CD4-positive, alpha-beta T cell treated with Interleukin-17A for 1 hour (primary cell): Measurements from ENCODE around the gene USP47.

Source experiments
- DNase-seq: peaks from one replicate; pipeline ENCODE4 v3.0.0-alpha.2; 2020

USP47 gene

DNA sequence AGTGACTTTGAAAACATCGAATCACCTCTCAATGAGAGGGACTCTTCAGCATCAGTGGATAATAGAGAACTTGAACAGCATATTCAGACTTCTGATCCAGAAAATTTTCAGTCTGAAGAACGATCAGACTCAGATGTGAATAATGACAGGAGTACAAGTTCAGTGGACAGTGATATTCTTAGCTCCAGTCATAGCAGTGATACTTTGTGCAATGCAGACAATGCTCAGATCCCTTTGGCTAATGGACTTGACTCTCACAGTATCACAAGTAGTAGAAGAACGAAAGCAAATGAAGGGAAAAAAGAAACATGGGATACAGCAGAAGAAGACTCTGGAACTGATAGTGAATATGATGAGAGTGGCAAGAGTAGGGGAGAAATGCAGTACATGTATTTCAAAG lies 100.9 kb downstream of the USP47 start:
- DNase-seq = no peak

DNA sequence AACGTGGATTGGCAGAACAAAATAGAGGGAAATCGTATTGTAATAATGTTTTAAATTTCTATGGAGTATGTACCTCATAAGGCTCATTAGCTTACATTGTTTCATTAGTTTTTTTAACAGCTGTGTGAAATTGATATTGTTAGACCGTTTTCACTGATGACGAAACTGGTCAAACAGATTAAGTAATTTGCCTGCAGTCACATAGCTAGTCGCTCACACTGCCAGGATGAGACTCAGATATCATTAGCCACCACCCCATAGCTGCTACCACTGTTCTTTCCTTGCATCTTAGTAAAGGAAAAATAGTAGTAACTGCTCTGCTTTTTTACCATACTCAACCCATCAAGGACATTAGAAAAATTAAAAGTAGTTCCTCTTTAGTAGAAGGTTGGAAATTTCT lies 102.7 kb downstream of the USP47 start:
- DNase-seq = no peak

DNA sequence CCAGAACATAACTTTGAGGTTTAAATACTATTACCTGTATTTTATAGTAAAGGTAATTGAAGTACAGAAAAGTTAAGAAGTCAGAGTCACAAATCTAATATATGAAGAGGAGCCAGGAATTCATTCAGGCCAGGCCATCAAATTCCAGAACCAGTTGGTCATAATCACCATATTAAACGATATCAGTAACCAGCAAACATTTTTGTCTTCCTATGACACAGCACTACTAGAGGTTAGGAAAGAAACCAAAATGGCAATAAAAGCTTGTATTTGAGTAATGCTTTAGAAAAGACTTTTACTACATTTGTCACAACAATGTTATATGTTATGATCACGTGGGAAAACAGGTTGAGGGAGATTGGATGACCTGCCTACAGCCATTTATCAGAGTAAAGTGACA lies 104.4 kb downstream of the USP47 start:
- DNase-seq = no peak

DNA sequence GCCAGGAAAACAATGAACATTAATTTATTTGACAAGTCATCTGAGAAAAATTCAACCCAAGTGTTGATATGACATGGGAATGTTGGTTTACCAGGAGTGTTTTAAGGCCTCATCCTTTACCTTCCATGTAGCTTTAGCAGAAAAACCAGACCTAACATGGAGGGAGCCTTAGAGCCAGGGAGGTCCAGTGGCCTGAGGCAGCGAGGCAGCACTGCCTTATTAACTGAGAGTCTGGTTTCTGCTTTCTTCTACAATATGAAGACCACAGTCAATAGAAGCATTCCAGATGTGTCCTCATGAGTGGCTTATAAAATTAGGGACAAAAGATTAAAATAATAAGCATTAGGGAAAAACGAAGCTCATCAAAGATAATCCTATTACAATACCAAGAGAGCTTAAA lies 105.1 kb downstream of the USP47 start:
- no peak for DNase-seq

DNA sequence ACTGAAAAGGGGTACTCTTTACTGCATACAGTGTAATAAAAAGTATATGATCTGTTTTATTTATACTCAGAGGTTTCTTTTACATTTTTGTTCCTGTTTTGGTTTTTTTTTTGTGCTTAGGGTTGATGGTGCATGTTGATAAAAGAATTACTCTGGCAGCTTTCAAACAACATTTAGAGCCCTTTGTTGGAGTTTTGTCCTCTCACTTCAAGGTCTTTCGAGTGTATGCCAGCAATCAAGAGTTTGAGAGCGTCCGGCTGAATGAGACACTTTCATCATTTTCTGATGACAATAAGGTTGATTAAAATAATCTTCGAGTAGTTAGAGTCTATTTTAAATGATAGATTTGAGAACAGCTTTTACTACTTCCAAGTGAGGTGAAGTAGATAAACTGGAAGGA lies 106.1 kb downstream of the USP47 start:
- DNase-seq = no peak

DNA sequence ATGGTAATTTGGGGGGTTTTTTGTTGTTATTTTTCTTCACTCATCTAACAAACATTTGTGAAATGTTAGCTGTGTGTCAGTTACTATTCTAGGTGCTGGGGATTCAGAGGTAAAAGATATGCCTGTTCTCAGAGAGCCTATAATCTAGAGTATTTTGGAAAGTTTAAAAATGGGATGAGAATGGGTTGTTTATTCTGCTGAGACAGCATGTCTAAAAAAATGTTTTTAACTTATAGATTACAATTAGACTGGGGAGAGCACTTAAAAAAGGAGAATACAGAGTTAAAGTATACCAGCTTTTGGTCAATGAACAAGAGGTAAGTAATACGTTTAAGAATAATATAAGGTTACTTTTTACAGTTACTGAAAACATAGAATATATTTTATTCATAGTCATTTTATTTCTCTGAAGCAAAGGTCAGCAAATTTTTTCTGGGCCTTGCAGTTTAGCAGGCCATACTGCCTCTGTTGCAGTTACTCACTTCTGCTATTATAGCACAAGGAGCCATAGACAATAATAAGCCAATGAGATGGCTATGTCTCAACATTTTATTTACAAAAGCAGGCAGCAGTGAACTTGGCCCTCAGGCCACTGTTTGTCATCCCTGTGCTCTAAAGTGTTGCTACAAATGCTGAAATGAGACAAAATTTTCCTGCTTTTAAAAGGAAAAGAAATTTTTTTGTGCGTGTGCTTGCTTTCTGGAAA lies 106.6 kb downstream of the USP47 start:
- DNase-seq = no peak

DNA sequence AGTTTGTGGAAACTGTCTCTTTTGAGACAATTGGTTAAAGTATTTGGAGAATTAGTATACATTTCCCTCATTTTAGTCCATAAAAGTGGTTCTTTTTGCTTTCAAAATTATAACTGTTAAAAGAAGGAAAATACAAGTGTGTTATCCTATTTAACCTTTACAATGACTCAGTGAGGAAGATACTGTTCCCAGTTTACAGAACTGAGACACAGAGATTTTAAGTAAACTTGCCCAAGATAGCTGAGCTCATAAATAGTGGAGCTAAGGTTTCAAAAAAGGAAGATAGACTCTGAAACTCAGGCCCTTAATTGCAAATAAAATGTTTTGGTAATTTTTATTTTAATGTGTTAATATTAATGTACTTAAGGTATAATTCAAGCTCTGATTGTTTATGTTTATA lies 107.7 kb downstream of the USP47 start:
- DNase-seq = no peak

DNA sequence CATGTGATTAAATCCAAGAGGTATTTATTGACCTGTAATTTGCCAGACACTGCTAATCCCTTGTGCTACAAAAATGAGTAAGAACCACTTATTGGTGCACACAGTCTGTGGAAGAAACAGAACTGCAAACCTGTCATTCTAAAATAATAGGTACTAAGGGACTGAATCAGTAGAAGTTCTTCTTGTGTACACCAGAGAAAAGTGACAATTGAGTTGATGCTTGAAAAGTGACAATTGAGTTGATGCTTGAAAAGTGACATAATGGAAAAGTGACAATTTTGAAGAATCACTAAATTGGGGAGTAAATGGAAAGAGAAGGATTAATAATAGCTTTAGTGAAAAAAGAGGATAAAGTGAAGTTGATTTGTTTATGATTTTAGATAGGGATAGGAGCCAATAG lies 110.3 kb downstream of the USP47 start:
- no peak for DNase-seq

DNA sequence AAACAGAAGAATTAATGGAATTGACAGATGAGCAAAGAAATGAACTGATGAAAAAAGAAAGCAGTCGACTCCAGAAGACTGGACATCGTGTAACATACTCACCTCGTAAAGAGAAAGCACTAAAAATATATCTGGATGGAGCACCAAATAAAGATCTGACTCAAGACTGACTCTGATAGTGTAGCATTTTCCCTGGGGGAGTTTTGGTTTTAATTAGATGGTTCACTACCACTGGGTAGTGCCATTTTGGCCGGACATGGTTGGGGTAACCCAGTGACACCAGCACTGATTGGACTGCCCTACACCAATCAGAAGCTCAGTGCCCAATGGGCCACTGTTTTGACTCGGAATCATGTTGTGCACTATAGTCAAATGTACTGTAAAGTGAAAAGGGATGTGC lies 114.2 kb downstream of the USP47 start:
- DNase-seq = no peak

DNA sequence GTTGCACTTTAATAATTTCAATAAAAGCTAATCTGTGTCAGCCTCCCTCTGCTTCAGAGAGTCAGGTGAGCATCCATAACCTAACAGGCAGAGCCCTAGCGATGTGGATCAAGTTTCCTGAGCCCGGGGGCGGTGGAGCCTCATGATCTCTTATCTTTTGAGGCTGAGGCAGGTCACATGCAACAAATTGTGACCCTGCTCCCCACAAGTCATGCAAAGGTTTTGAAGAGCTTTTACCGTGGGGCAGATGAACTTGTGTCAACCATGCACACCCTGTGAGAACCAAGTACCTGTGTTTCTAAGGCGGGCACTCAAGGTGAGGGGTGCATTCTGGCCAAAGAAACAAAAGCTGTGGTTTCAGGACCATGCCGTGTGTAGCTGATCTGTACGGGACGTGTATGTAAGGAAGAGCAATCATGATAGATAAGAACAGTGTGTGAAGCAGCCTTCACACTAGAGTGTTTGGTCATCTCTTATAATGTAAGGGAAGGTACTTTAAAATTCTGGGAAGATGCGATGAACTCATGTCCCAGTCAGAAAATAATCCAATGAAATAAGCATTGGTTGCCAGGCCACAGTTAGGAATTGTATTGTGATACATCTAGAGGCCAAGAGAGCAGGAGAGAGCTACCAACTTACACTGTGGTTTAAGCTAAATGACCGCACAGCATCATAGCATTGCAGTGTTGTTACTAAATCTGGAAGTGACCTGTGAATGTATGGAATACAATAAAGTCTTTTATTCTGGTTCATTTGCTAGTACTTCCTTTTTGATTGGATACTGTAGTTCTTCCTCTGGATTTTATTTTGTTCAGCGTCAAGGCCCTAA lies 116.8 kb downstream of the USP47 start:
- no peak for DNase-seq

DNA sequence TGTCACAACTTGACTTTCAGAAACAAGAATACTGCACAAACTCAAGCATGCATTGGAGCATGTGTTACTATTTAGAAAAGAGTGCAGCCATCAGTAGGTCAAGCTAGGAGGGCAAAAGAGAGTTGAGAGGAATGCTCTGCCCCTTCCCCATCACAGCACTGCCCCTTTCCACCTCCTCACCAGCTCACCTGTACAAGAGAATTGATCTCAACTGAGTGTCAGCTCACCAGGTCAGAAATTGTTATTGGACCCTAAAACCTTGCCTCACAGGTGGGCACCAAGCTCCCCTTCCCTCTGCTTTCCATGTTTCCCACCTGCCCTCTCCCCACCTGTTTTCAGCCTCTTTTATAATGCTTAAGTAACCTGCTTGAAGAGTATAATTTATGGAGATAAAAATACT lies 117.8 kb downstream of the USP47 start:
- no peak for DNase-seq

DNA sequence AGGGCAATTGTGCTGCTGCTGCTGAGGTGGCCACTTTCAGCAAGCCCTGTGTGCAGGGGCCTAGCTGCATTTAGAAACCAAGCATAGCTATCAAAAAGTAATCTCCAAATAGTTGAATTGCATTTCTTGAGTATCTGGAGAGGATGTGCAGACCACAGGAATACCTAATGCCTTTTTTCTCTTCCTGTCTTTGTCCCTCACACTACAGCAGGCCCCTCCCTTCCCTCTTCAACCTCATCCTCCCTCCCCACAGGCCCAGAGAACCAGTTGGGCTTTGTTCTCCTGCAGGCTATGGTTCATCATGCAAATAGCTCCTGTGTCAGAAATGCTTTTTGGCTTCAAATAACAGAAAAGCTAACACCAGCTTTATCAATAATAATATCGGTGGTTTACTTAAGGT lies 118.9 kb downstream of the USP47 start:
- DNase-seq = peak; percentile 45

DNA sequence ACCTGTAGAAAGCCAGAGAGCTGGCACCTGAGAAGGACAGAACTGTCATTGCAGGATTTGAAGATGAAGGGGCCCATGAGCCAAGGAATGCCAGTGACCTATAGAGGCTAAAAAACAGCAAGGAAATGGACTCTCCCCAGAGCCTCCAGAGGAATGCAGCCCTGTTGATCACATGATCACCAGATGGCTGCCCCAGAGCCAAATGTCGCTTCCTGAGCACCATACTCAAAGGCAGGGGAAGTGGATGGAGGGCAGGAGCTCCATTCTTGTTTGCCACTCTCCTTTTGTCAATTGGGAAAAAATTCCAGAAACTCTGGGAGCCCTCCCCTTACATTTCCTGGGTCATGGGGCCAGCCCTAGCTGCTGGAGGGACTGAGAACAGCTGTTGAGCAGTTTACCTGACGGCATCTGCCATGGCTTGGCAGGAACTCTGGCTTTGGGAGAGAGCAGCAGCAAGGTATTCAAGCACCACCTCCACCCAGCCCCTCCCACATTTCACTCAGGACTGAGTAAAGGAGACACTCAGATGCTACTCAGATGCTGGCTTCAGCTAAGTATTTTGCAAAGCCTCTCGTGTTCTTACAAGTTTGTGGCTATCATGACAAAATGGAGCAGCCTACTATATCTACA lies 119.7 kb downstream of the USP47 start:
- DNase-seq = no peak

DNA sequence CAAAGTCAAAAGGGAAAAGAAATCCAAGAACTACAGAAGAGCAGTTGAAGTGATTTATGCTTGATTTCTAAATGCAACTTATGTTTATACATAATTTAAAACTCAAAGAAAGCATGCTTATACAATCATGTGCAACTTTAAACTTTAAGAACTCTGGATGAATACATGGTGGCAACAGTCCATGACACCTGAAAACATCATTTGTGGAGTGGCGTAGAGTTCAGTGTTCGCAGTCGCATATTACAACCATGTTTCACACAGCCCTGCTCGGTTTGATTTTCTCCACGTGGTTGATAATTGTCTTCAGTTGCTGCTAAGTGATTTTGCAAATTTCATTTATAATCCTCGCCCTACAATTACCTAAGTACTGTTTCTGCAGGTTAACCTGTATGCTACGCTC lies 121.3 kb downstream of the USP47 start:
- no peak for DNase-seq

DNA sequence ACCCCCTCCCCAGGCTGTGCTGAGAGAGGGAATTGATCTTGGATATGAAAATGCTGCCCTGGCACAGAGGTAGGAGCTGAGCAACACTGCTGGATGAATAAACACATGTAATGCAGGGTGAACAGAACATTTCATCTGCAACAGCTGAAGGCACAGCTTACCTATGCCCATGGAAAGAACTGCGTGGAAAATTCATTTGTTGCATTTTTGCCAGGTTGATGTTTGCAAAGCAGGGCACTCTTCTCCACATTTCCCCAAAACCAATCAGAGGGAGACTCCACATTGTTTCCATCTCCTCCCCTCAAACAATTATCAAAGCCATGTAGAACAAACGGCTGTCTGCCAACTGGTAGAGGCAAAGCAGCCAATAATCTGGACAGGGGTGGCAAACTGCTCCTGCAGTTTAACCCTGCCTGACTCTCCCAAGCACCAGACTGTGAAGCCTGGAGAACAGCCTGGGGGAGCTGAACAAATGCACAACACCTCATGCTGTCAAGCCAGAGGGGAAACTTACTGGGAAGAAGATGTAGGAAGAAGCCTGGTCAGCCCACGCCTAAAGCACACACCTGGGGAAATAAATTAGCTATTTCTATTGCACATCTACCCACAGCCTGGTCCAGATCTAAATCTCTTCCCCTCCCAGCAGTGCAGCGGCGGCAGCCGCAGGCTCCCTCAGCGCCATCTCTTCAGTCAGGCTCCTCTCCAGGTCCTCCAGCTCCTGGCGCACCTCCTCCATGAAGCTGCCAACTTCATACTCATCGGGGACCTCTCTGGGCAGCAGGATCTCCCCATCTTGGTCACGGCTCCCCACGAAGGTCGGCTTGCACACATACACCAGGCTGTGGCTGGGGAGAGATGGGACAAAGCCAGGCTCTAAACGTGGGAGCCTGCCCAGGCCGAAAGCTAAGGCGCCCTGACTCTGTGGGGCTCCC lies 122.3 kb downstream of the USP47 start:
- no peak for DNase-seq

DNA sequence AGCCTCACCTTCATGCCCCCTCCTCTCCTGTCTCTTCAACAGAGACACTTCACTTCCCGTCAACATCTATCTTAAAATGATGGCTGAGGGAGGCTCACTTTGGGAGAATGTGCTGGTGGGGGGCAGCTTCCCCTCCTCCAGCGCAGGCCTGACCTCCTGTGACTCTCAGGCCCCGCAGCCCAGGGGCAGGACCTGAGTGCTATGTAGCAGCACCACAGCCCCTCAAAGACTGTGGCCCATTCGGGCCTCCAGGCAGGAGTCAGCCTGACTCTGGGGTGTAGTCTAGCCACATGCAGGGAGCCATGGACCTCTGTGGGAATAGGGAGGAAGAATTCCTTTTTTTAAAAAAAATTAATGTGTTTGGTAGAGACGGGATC lies 123.0 kb downstream of the USP47 start:
- DNase-seq = no peak

DNA sequence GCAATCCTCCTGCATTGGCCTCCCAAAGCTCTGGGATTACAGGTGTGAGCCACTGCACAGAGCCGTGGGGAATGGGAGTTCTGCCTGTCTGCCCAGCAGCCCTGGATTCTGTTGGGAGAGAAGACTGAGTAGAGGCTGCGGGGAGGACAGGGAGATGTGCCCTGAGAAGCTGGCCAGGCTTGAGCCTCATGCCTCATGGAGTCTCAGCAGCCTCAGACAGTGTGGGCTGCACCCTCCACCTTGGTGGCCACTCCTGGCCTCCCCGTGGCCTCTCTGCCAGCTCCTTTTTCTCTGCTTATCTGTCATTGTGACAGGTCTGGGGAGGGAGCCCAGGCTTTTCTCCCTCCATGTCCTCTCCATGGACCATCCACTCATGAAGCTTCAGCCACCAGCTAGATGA lies 123.4 kb downstream of the USP47 start:
- no peak for DNase-seq

DNA sequence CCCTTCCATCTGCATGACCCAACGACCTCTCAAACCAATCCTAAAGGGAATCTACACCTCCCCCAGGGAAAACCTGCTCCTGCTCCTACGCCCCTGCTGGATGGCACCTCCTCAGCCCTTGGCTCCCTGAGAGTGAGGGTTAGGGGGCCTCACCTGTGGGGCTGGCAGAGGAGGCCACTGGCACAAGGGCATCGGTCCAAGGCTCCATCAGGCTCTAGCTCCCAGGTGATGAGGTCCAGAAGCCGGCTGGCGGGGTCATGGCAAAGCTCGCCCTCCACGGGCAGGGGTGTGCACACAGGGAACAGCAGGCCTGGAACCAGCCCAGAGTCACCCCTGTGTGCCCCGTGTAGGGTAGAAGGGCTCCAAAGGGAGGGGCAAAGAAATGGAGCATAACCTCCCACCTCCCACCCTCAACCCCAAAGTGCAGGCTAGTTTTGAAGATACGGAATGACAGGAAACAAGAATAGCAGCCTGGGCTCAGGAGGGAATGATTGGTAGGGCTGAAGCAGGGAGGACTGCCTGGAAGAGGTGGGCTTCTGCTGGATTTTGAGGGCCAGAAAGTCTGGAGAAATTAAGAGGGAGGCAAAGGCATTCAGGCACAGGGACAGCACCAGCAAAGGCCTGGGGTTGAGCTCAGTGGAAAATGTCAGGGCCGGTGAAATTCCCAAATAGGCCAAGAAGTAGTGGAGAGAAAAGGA lies 124.0 kb downstream of the USP47 start:
- DNase-seq = no peak

DNA sequence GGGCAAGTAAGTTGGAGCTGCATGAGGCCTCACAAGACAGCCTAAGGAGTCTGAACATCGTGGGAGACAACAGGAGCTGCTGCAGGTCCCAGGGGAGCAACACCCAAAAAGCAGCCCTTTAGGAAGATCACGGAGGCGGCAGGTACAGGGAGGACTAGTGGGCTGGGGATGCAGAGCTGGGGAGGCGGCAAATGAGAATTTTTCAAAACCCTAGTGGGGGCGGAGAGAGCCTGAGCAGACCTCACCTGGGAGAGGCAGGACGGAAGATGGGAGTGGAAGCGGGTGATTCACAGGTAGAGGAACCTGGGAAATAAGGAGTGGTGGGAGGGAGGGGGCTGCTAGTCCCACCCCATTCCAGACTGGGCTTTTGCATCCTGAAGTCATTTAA lies 124.6 kb downstream of the USP47 start:
- no peak for DNase-seq

DNA sequence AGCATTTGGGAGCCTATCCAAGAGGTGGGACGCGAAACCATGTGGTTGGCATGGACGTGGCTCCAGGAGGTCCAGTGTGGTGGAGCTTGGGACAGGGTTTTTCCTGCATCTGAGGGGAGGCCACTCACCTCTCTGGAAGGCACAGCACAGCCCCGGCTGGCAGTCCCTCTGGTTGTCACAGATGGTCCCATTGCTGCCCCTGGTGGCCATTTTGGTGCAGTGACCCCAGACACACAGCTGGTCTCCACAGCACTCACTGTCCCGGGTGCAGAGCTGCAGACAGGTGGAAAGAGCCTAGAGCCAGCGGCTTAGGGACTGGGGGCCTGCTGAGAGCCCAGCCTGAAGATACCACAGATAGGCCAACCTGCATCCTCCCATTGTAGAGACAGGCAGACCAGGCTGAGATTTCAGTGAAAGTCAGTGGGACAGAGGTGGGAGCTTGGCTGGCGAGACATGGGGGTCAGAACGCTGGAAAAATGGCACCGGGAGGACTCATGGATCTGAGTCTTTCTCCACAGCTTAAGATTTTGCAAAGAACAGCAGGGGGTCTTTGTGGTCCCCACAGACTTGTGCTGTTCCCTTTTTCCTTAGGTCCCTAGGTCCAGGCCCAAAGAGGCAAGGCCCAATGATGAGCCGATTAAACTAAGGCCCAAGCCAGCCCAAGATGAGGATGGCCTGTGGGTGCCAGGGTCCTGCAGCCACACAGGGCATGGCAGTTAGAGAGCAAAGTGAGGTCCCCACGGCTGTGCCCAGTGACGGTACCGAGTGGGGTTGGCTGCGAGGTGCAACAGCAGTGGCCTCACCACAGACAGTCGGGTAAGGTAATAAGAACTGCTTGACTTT lies 125.3 kb downstream of the USP47 start:
- DNase-seq = peak; percentile 68
